MM.1S (cell line): ENCODE measurements around the gene ZNF726.

Source experiments
- DNase-seq: peaks from one replicate; pipeline ENCODE4 v3.0.0-alpha.2; 2015
- H2AFZ ChIP-seq: fragments of 300-600 bp; sonication (generic); 2 replicates; pipeline ENCODE4 v1.6.0; 2016; ENCODE audit warnings: antibody characterized with exemption, low read length
- H3F3A ChIP-seq: fragments of 300-600 bp; sonication (generic); 2 replicates; pipeline ENCODE4 v1.6.1; 2016; ENCODE audit warnings: mild to moderate bottlenecking, antibody characterized with exemption, low read length, moderate library complexity, mixed read lengths; ENCODE audit not compliant: insufficient read depth
- H3K27ac ChIP-seq: fragments of 300-600 bp; sonication (generic); 2 replicates; pipeline ENCODE4 v1.5.1; 2016; ENCODE audit warnings: mild to moderate bottlenecking, low read length
- H3K27me3 ChIP-seq: fragments of 300-600 bp; sonication (generic); replicated peaks from 2 replicates; pipeline ENCODE4 v1.6.0; 2016; ENCODE audit warnings: low read length; ENCODE audit not compliant: insufficient read depth
- H3K36me3 ChIP-seq: fragments of 300-600 bp; sonication (generic); replicated peaks from 2 replicates; pipeline ENCODE4 v1.6.1; 2016; ENCODE audit warnings: mild to moderate bottlenecking, low read length, mixed read lengths; ENCODE audit not compliant: insufficient read depth
- H3K4me1 ChIP-seq: fragments of 300-600 bp; sonication (generic); 2 replicates; pipeline ENCODE4 v1.6.1; 2016; ENCODE audit warnings: low read length, mixed read lengths
- H3K4me2 ChIP-seq: fragments of 300-600 bp; sonication (generic); 2 replicates; pipeline ENCODE4 v1.6.0; 2016; ENCODE audit warnings: low read depth, low read length
- H3K4me3 ChIP-seq: fragments of 300-600 bp; sonication (generic); 2 replicates; pipeline ENCODE4 v1.5.1; 2016; ENCODE audit warnings: low read length, mixed read lengths
- H3K79me2 ChIP-seq: fragments of 300-600 bp; sonication (generic); 2 replicates; pipeline ENCODE4 v1.6.1; 2016; ENCODE audit warnings: mixed run types, low read length, mixed read lengths
- H3K9ac ChIP-seq: fragments of 300-600 bp; sonication (generic); 2 replicates; pipeline ENCODE4 v1.6.1; 2016; ENCODE audit warnings: low read length, mixed read lengths
- H3K9me2 ChIP-seq: fragments of 300-600 bp; sonication (generic); replicated peaks from 2 replicates; pipeline ENCODE4 v1.6.1; 2016; ENCODE audit warnings: mild to moderate bottlenecking, low read length, mixed read lengths; ENCODE audit not compliant: insufficient read depth
- H3K9me3 ChIP-seq: fragments of 300-600 bp; sonication (generic); replicated peaks from 2 replicates; pipeline ENCODE4 v1.6.1; 2016; ENCODE audit warnings: mild to moderate bottlenecking, low read length, mixed read lengths; ENCODE audit not compliant: insufficient read depth
- H4K20me1 ChIP-seq: fragments of 300-600 bp; sonication (generic); 2 replicates; pipeline ENCODE4 v1.6.1; 2016; ENCODE audit warnings: mild to moderate bottlenecking, low read length, moderate library complexity, mixed read lengths; ENCODE audit not compliant: insufficient read depth
- EZH2 ChIP-seq: fragments of 300-600 bp; sonication (generic); optimal IDR thresholded peaks from 2 replicates; pipeline ENCODE3; 2017; ENCODE audit warnings: low read depth, mild to moderate bottlenecking, antibody characterized with exemption, low read length, mixed read lengths
- EZH2phosphoT487 ChIP-seq: fragments of 300-600 bp; sonication (generic); IDR thresholded peaks from 2 replicates; pipeline ENCODE4 v1.6.1; 2018; ENCODE audit warnings: antibody characterized with exemption, low read length
- TF ChIP-seq, protein P1 (sequence below): fragments of 300-600 bp; sonication (generic); IDR thresholded peaks from 2 replicates; pipeline ENCODE4 v1.5.1; 2016; ENCODE audit warnings: antibody characterized with exemption, low read length, mixed read lengths

Gene ZNF726

GRCh38 chr19:23914402-23915286, at the start of gene ZNF726:
TSS of gene ZNF726 (plus strand) at chr19:23914886. CDS start at chr19:23914995, 109 bp downstream.
- Histone ChIP-seq H3F3A (no peaks in the 10 kb centered on the region), H3K36me3 (no peaks in the 10 kb centered on the region), H3K4me3 (peak within 1 kb of the TSS; percentile 59), H4K20me1 (no peaks in the 10 kb centered on the region), H3K27me3 (no peaks in the 10 kb centered on the region), H3K9ac (peak within 1 kb of the TSS; percentile 59; the same call in 1 of the 2 replicates), H3K27ac (no peak within 1 kb of the TSS; the same call in 1 of the 2 replicates), H2AFZ (peak within 1 kb of the TSS; percentile 80), H3K79me2 (no peaks in the 10 kb centered on the region), H3K9me2 (no peaks in the 10 kb centered on the region), H3K4me2 (peak within 1 kb of the TSS; percentile 43; the same call in 1 of the 2 replicates), H3K9me3 (no peaks in the 10 kb centered on the region), H3K4me1 (no peaks in the 10 kb centered on the region)
- TF ChIP-seq EZH2 (no peak), EZH2phosphoT487 (no peak)
- TF ChIP-seq, protein P1, sequence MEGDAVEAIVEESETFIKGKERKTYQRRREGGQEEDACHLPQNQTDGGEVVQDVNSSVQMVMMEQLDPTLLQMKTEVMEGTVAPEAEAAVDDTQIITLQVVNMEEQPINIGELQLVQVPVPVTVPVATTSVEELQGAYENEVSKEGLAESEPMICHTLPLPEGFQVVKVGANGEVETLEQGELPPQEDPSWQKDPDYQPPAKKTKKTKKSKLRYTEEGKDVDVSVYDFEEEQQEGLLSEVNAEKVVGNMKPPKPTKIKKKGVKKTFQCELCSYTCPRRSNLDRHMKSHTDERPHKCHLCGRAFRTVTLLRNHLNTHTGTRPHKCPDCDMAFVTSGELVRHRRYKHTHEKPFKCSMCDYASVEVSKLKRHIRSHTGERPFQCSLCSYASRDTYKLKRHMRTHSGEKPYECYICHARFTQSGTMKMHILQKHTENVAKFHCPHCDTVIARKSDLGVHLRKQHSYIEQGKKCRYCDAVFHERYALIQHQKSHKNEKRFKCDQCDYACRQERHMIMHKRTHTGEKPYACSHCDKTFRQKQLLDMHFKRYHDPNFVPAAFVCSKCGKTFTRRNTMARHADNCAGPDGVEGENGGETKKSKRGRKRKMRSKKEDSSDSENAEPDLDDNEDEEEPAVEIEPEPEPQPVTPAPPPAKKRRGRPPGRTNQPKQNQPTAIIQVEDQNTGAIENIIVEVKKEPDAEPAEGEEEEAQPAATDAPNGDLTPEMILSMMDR = no peak
- peak; percentile 86 for DNase-seq

- H3K27me3 ChIP-seq = no peaks in the 10 kb centered on the region
- no peak overlapping the region for H3K27ac ChIP-seq
- H3K9me3 ChIP-seq = no peaks in the 10 kb centered on the region
- H3F3A ChIP-seq = no peaks in the 10 kb centered on the region
- no peaks in the 10 kb centered on the region for H3K4me1 ChIP-seq
- no peaks in the 10 kb centered on the region for H4K20me1 ChIP-seq
- no peaks in the 10 kb centered on the region for H3K79me2 ChIP-seq
- no peak overlapping the region for H3K9ac ChIP-seq
- H3K36me3 ChIP-seq = no peaks in the 10 kb centered on the region
- TF ChIP-seq, protein P1 = no peak
- no peak for TF ChIP-seq EZH2
- no peak for TF ChIP-seq EZH2phosphoT487
- no peak overlapping the region for H3K4me3 ChIP-seq
- H3K4me2 ChIP-seq = no peak overlapping the region
- DNase-seq = no peak
- H2AFZ ChIP-seq = no peak overlapping the region
- H3K9me2 ChIP-seq = no peaks in the 10 kb centered on the region
These were observed 46.8 kb upstream of the ZNF726 start for GRCh38 chr19:23867895-23868294.

DNA sequence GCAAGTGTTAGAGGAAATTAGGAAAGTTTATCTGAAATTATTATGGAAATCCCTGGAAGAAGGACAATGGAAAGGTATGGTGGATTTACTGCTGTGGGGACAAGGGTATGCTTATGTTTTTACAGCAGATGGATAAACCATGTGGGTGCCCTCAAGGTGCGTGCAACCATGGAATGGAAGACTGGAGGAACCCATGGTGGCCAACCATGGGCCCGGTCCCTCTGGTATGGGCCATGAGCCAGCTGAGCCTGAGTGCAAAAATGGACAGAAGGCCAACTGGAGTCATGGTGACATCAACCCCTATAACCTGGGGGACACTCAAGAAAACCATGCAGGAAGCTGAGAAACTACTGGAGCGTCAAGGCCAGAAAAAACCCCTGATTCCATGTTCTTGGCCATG, 46.1 kb upstream of the ZNF726 start:
- no peaks in the 10 kb centered on the region for H3K79me2 ChIP-seq
- no peaks in the 10 kb centered on the region for H3K9me2 ChIP-seq
- H3K36me3 ChIP-seq = no peaks in the 10 kb centered on the region
- no peaks in the 10 kb centered on the region for H3F3A ChIP-seq
- DNase-seq = no peak
- no peak overlapping the region for H3K27ac ChIP-seq
- H3K9me3 ChIP-seq = no peaks in the 10 kb centered on the region
- no peak overlapping the region for H3K4me2 ChIP-seq
- no peaks in the 10 kb centered on the region for H3K4me1 ChIP-seq
- TF ChIP-seq EZH2 (no peak), EZH2phosphoT487 (no peak)
- TF ChIP-seq, protein P1 = no peak
- no peak overlapping the region for H3K4me3 ChIP-seq
- no peaks in the 10 kb centered on the region for H3K27me3 ChIP-seq
- H3K9ac ChIP-seq = no peak overlapping the region
- no peaks in the 10 kb centered on the region for H4K20me1 ChIP-seq
- H2AFZ ChIP-seq = no peak overlapping the region
